GM23338 (cell line): ENCODE data around the gene SEC14L1.

ENCODE experiments used
- CREB1 ChIP-seq: fragments of 250-450 bp; sonication (Bioruptor Pico); IDR thresholded peaks from 2 replicates; pipeline ENCODE4 v1.5.0; 2020; ENCODE audit warnings: low read depth, mild to moderate bottlenecking, moderate library complexity
- CTCF ChIP-seq, 2 experiments: fragments of 200-600 bp in 1 of 2; sonication (generic) in 1 of 2; conservative IDR thresholded peaks; 2 replicates each; pipeline versions ENCODE4 v1.5.1 to v1.6.1; 2016 to 2017; ENCODE audit warnings: antibody characterized with exemption in 2 of 2, low read depth in 2 of 2, mild to moderate bottlenecking in 2 of 2, moderate library complexity in 1 of 2
- ETS1 ChIP-seq: IDR thresholded peaks from 2 replicates; pipeline ENCODE4 v1.6.1; 2016; ENCODE audit warnings: antibody characterized with exemption
- EZH2 ChIP-seq: fragments of 200-600 bp; sonication (generic); IDR thresholded peaks from one replicate; pipeline ENCODE4 v1.8.0; 2017; ENCODE audit warnings: antibody characterized with exemption, mild to moderate bottlenecking, low read depth; ENCODE audit not compliant: unreplicated experiment
- EZH2phosphoT487 ChIP-seq: fragments of 200-600 bp; sonication (generic); IDR thresholded peaks from one replicate; pipeline ENCODE4 v1.8.1; 2018; ENCODE audit warnings: antibody characterized with exemption; ENCODE audit not compliant: unreplicated experiment
- JUNB ChIP-seq: IDR thresholded peaks from one replicate; pipeline ENCODE4 v1.6.1; 2016; ENCODE audit warnings: antibody characterized with exemption; ENCODE audit not compliant: unreplicated experiment
- NANOG ChIP-seq: IDR thresholded peaks from 2 replicates; pipeline ENCODE4 v1.6.1; 2016; ENCODE audit warnings: antibody characterized with exemption, borderline replicate concordance
- POLR2AphosphoS5 ChIP-seq: IDR thresholded peaks from 2 replicates; pipeline ENCODE4 v1.6.1; 2016; ENCODE audit warnings: antibody characterized with exemption, low read depth
- REST ChIP-seq: IDR thresholded peaks from one replicate; pipeline ENCODE4 v1.6.1; 2018; ENCODE audit warnings: antibody characterized with exemption; ENCODE audit not compliant: unreplicated experiment
- STAT1 ChIP-seq: IDR thresholded peaks from one replicate; pipeline ENCODE4 v1.6.1; 2016; ENCODE audit warnings: antibody characterized with exemption; ENCODE audit not compliant: unreplicated experiment
- ZNF114 ChIP-seq: fragments of 250-450 bp; sonication (Bioruptor Pico); IDR thresholded peaks from 2 replicates; pipeline ENCODE4 v1.5.0; 2020; ENCODE audit warnings: mild to moderate bottlenecking, moderate library complexity
- ZNF331 ChIP-seq: fragments of 250-450 bp; sonication (Bioruptor Pico); IDR thresholded peaks from 2 replicates; pipeline ENCODE4 v1.5.0; 2020; ENCODE audit warnings: low read depth, mild to moderate bottlenecking, moderate library complexity
- ZNF462 ChIP-seq: fragments of 250-450 bp; sonication (Bioruptor Pico); IDR thresholded peaks from 2 replicates; pipeline ENCODE4 v1.5.0; 2020; ENCODE audit warnings: mild to moderate bottlenecking, moderate library complexity

- TF ChIP-seq CTCF (conservative IDR thresholded peaks at IDR 0.05; ENCODE audit: low read depth in 2 of 2): no peak
- no peak for TF ChIP-seq CREB1 (CRISPR knock-in tag)
- TF ChIP-seq EZH2phosphoT487: no peak
- TF ChIP-seq ZNF114 (CRISPR knock-in tag): no peak
- TF ChIP-seq REST: no peak
- TF ChIP-seq POLR2AphosphoS5: no peak
- TF ChIP-seq EZH2: no peak
- no peak for TF ChIP-seq ZNF331 (CRISPR knock-in tag)
- TF ChIP-seq JUNB: no peak
- no peak for TF ChIP-seq ETS1
- TF ChIP-seq STAT1: no peak
- no peak for TF ChIP-seq NANOG
- TF ChIP-seq ZNF462: no peak
Observed at GRCh38 chr17:77216486-77216885, 75.7 kb downstream of the SEC14L1 start.
